GM21381 (cell line): Measurements from ENCODE around the gene NSRP1.
"Not testable (repeated sequence)": the region's sequence is repeated elsewhere in the genome, so short reads cannot be mapped to it uniquely, and the experiment has no call there.

Source experiments
- ATAC-seq: cut with Tn5 transposase; IDR thresholded peaks from one replicate; pipeline ENCODE4 v1.9.1; 2021; ENCODE audit warnings: mild to moderate bottlenecking, moderate library complexity; ENCODE audit not compliant: unreplicated experiment

NSRP1 gene

DNA sequence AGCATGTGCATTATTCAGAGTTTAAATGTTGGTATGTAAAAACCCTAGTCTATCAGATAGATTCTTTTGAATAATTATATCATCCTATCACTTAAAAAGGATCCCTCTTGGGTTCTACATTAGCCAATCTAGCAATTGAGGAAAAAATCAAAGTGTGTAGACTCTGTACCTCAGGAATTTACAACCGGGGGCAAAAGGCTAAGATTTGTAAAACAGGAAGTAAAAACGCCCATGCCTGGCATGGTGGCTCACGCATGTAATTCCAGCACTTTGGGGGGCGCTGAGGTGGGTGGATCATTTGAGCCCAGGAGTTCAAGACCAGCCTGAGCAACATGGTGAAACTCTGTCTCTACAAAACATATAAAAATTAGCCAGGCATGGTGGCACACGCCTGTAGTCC is 60.2 kb downstream of the NSRP1 start:
- no peak for ATAC-seq

DNA sequence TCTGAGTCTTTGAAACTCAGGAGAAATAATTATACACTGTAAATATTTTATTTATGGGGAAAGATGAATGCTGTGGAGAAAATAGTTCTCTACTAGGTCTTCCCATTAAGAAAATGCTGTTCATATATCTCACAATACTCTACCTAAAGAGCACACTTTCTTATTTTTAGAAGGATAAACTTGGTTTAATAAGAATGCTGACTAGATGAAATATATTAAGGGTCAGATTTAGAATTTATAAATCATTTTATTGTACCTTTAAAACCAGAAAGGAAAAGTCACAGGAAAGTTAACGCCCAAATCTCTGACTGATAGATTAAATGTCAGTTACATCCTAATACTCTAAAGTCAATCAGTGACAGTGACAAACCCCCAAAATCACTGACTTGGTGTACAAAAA is 70.1 kb downstream of the NSRP1 start:
- ATAC-seq = no peak

DNA sequence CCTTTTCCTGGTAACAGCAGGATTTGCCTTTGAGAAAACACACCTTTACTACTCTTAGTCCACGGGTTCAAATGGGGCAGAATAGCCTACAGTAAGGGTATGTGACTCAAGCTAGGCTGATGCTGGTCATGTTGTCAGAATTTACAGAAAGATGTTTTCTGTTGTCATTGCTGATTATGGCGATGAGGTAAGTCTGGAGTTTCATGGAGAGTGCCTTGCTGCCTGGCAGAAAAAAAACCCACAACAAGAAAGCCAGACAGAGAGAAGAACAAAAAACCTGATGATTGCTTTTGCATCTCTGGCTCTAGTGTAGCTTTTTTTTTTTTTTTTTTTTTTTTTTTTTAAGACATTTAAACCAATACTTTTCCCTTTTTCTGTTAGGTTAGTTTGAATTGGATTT is 71.0 kb downstream of the NSRP1 start:
- no peak for ATAC-seq

DNA sequence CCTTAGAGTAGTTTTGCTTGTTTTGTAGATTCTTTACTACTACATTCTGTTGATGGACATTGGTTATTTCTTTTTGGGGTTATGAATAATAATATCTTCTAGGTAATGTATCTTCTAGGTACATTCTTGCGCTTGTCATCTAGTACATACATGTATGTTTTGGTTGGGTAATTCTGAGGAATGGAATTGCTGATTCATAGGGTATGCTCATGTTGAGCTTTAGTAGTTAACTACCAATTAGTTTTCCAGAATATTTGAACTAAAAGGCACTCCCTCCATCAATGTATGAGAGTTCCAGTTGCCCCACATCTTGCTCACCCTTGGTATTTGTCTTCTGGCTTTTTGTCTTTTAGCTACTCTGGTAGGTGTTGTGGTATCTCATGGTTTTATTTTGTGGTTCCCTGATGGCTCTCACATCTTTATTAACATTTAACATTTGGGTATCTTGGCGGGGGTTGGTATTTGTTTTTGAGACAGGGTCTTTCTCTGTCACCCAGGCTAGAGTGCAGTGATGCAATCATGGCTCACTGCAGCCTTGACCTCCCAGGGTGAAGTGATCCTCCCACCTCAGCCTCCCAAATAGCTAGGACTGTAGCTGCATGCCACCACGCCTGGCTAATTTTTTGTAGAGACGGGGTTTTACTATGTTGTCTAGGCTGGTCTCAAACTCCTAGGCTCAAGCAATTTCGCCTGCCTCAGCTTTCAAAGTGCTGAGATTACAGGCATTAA is 71.8 kb downstream of the NSRP1 start:
- ATAC-seq = no peak

DNA sequence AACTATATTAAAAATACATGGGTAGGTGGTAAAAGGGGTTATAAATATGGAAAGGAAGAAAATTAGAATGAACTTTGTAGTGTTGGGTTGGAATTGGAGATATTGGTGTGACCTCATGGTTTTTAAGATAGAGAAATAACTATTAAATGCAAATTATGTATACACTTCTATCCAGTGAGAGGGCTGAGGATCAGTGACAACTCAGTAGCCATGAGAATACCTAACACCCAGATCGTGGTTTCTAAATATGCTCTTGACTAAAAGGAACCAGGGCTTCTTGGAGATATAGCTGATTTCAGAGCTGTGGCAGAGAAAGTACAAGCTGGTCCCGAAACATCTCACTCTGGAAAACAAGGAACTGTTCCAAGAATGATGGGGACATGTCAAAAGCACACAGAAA is 74.5 kb downstream of the NSRP1 start:
- no peak for ATAC-seq

DNA sequence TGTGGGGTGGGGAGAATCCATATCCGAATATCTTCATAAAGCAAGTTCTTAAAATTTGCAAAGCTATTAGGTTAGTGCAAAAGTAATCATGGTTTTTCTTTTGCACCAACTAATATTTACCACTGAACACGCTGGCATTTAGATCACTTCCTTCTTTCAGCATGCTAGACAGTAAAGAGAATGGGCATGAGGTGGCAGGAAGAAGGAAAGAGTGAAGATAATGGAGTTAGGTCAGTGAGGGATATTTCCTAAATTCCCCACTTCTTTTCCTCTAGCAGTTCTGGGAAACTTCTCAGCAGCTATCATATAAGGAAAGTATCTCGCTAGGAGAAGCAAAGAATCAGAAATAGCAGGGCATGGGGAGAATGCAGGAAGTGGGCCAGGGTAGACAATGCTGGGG is 79.9 kb downstream of the NSRP1 start:
- no peak for ATAC-seq

DNA sequence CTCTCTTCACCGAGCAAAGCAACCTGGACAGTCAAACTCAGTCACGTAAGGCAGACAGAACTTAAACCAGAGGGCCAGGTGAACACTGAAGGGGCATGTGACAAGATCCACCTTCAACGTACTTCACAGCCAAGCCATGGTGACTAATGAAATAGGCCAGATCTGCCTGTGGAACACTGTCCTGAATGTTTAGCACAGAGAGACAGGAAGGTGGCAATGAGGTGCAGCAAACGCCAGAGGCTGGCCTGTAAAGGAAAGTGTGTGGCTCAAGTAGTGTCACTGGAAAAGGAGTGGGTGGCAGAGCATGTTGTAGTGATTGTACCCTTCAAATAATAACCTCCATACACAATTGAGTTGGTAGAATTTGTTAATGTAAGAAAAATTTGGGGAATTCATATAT is 80.8 kb downstream of the NSRP1 start:
- no peak for ATAC-seq

DNA sequence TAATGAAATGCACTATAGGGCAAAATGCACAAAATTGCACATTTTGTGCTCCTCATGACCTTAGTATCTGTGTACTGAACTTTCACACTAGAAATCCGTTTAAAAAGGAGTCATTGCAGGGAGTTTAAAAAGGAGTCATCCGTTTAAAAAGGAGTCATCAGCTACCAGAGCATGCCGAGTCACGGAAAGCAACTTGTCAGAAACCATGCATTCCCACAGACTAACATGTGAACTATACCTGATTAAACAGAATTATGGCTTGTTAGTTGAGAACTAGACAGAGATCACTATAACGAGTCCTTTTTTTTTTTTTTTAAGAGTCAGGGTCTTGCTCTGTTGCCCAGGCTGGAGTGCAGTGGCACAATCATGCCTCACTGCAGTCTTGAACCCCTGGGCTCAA is 83.0 kb downstream of the NSRP1 start:
- ATAC-seq = no peak

DNA sequence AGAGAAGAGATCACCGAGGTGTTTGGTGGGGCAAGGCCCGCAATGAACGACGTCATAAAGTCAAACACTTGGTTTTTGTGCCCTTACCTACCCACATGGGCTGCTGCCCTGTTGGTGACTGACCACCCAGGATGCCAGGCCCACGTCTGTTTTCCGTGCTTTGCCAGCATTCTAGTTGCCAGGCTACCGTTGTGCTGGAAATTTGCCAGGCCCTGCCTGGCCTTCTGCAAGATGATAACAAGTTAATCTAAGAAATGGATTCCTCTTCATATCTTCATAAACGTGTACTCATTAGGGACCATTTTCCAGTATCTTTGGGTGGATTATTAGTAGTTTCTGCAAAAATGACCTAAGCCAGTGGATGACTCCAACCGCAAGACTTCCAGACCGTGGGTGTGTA is 83.5 kb downstream of the NSRP1 start:
- ATAC-seq = no peak

DNA sequence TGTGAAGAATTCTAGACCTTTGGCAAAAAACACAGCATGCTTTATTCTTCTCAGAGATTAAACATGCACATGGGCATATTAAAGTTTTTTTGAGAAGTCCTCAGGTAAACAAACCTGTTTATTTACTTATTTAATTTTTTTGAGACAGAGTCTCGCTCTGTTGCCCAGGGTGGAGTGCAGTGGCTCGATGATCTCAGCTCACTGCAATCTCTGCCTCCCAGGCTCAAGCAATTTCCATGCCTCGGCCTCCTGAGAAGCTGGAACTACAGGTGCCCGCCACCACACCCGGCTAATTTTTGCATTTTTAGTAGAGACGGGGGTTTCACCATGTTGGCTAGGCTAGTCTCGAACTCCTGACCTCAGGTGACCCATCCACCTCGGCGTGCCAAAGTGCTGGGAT is 84.0 kb downstream of the NSRP1 start:
- not testable (repeated sequence) for ATAC-seq

DNA sequence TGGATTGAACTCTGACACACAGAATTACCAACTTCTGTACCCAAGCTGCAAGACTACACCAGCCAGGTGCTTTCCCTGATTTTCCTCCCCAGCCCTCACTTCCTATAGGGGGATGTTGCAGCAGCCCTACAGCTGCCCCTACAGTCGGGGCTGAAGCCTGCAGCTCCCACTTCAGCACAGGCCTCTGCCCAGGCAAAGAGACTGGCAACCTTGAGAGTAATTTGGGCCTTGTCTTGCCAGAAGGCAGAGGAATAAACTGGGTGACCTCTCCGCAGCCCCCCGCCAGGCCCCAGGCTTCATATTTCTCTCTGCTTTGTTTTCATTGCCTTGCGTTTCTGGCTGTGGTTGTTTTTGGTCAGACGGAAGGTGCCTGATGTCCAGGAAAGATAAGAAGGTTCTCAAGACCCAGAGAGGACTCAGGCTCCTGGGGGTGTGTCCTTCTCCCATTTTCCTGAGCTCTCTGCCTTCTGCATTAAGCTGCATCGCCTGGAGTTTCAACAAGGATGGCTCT is 86.9 kb downstream of the NSRP1 start:
- no peak for ATAC-seq

DNA sequence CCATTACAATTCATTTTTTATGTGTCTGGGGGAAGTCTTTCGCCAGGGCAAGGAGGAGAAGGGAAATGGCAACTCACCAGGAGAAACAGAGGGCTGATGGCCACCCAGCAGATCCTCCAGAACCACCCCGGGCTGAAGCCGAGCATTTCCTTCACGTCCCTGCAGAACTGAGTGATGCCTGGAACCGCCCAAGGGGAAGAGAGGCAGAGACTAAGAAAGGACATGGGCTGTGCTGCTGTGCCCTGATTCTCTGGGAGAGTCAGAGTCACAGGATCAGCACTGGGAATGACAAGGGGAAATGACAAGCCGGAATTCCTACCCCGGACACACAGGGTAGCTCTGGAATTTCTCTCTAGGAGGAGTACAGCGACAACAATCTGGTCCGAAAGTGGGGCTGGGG is 91.0 kb downstream of the NSRP1 start:
- no peak for ATAC-seq

DNA sequence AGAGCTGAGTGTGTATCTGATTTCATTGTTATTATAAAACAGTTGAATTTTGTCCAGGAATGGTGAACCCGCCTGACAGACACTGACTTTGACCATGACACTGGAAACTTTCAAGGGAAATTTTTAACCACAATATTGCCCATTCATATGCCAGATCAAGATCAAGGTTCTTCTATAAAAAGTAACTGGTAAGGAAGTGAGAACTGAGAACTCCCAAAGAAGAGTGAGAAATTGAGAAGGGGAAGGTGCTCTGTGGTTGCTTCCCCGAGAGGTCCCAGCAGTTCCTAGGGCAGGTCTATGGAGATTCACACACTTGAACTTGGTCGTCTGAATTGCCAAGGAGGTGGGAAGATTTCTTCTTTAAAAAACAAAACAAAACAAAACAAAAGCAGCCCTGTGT is 91.6 kb downstream of the NSRP1 start:
- no peak for ATAC-seq

DNA sequence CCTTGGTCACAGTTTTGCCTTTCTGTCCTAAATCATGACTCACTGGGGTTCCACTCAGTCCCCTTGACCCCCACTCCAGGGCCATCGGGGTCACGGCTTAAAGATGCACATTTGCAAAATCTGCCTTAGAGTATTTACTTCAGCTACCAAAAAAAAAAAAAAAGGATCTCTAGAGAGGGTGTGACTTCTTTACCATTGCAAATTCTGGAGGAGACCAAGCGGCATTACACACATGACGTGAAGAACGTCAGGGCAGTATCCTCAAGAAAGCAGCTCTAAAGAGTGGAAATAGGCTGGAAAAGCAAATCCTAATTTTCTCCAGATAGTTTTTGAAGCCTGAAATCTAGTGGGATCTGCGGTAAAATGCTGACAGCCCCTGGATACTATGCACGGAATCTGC is 93.3 kb downstream of the NSRP1 start:
- ATAC-seq = no peak

DNA sequence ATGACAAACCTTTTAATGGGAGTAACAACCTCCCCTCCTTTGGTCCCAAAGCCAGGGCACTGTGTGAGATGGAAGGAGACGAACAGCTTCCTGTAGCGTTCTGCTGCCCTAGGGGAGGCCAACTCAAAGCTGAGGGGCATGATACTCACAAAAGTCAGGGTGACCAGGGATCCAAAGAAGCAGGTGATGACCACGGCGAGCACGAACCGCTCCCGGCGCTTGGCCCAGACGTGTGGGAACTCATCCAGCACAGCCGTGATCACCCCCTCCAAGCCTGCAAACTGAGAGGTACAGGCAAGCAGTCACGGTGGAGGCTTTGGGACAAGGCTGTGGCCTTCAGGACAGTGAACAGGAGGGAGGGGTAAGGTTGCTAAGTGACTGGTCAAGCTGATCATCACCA is 93.8 kb downstream of the NSRP1 start:
- ATAC-seq = no peak

DNA sequence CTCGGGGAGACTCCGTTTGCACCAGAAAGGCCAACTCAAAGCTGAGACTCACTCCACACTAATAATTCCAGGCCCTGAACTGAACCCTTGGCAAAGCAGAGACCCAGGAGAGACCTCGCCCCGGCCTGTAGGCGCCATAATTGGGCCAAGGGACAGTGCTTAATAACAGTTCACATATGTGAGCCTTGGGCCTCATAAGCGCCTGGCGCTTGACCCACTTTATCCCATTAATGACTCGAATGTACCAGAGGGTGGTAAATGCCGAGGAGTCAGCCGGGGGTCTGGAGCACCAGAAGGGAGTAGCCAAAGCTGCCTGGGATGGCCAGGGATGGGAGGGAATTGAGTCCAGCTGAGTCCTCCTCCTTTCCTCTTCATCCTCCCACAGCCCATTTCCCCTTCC is 94.3 kb downstream of the NSRP1 start:
- ATAC-seq = no peak

DNA sequence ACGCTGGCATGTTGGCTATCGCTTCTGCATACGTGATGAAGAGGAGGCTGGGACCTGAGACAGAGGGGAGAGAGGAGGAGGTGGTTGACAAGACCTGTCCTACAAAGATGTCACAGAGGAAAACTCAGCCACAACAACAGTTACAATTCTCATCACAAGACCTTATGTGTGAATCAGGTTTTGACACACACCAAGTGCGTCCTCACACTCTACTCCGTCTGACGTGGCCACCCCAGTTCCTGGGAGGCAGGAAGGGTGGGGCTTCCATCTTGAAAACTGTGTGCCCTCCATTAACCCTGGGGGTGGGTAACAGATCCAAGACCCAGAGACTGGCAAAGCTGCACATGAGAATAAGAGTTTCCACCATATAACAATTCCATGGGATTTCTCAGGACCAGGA is 94.8 kb downstream of the NSRP1 start:
- no peak for ATAC-seq

DNA sequence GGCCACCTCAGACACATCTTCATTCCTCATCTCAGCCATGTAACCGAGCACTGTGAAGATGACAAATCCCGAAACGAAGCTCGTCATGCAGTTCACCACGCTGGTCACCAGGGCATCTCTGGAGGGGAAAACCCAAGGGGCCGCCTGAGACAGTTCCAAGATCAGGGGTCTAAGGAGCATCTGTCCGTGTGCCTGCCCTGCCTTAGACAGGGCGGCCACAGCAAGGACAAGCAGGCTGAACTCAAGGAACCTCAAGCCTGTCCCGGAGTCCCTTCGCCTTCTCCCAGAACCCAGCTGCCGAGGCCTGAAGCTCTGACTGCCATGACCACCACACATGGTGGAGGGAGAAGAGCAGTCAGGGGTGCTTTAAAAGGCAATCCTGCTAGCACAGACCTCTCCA is 96.1 kb downstream of the NSRP1 start:
- peak; percentile 75 for ATAC-seq

DNA sequence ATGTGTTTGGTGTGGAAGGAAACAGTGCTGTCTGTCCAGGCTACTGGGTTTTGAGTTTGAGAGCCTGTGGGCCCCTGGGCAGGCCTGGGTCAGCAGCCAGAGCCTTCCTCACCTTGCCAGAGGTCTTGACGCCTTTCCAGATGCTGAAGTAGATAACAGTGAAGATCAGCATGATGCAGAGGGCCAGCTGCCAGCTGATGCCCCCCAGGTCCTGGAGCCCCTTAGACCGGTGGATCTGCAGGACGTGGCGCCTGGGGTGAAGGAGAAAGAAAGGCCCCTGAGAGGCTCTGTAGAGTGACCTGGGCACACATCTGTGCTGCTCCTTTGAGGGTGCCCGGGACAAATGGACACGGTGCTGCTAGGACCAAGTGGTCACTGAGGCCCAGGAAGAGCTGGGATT is 100.4 kb downstream of the NSRP1 start:
- no peak for ATAC-seq

DNA sequence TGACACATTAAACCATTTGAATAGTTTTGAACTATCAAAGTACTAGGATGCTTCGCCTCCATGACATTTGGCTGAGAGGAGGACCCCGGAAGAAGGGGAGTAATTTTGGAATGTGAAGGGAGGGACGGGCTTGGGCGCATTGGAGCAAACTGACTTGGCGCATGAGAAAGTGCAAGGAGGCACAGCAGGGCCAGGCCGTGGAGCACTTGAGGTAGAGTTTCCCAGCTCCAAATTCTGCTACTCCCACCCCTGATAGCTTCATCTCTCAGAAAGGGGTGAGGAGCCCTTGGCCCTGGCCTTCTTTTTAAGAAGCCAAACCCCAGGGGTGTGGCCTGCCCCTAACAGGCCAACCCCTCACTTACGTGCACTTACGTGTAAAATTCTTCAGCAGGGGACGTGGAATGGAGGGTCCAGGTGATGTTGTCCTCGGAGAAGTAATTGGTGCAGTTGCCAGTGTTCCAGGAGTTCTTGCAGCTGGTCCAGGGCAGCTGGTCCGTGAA is 101.2 kb downstream of the NSRP1 start:
- no peak for ATAC-seq

DNA sequence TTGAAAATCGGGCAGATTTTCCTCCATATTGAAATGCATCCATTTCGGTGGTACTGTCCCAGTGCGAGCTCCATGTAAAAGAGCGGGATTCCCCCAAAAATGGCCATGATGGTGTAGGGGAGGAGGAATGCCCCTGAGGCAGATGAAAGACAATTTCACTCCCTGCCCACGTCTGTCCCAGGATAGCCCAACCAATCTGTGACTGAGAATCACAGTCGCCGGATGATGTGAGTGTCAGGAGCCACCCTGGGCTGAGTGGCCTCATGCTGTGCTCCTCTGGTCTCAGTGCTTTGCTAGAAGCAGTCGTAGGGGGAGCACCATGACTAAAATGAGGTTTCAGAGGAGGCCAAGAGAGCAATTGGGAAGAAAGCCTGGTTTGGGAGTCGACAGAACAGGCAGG is 102.2 kb downstream of the NSRP1 start:
- ATAC-seq = no peak

DNA sequence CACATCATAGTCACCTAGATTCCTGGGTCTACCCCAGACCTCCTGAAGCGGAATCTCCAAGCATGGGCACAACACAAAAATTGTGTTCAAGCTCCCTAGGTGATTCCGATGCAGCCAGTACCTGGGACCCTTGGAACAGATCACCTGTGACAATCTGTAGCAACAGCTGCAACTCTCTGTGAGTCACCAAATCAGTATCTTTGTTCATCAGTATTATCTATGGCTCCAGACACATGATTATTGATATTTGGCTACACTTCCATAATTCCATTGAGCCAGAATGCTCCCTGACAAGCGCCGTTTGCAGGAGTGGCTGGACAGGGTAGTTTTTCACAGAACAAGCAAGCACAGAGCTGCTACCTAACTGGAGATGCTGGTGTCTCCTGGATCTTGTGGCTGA is 102.7 kb downstream of the NSRP1 start:
- no peak for ATAC-seq

DNA sequence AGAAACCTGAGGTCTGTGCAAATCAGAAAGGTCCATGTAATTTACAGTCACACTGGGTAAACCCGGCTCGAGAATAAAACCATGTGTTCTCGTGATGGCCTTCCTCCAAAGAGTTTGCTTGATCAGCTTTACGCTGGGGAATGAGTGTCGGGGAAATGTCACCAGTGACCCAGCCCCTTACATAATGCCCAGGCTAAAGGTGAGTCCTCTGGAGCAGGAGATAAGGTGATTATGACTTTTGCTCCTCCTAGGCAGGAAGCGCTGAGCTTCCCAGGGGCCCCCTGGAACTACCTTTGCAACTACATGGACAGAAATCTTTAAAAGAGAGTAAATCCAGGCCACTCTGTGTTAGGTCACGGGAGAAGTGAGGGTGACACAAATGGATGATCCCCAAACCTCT is 103.2 kb downstream of the NSRP1 start:
- ATAC-seq = no peak
